Measurements from ENCODE around the gene FAM237B.

FAM237B gene

DNA sequence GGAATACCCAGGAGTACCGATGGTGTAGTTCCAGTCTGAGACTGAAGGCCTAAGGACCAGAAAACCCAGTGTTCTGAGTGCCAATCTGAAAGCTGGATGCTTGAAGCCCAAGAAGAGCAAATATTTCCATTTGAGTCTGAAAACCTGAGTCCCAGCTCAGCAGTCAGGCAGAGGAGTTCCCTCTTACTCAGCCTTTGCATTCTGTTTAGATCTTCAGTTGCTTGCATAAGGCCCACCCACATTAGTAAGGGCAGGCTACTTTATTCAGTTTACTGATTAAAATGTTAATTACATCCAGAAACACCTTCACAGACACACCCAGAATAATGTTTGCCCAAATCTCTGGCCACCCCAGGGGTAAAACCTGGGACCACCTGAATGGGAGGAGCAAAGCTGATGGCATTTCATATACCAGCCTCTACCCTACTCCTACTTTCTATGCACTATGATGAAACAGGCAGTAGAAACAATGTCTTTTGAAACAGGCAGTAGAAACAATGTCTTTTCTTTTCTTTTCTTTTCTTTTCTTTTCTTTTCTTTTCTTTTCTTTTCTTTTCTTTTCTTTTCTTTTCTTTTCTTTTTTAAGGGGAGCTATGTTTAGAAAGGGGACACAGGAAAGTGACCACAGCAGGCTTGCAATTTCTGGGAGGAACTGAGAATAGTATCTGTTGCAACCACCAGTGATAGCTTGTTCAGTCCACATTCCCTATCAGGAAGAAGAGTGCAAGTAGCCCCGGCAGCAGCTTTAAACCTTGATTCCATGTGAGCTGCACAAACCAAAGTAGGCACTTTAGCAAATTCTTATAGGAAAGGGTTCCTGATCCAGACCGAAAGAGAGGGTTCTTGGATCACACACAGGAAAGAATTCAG is 30.6 kb downstream of the FAM237B start:
- no peak for DNase-seq

DNA sequence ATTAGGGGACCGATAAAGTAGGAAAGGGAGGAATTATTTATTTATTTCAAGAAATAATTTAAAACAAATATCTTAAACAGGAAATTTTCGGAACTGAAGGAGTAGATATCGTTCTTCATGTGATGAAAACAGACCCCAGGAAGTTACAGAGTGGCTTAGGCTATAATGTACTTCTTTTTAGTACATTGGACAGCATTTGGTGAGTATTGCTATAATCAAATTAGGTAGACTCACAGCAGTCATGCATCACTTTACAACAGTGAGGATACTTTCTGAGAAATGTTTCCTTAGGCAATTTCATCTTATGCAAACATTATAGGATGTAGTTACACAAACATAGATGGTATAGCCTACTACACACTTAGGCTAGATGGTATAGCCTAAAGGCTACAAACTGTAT is 33.0 kb downstream of the FAM237B start:
- no peak for DNase-seq

DNA sequence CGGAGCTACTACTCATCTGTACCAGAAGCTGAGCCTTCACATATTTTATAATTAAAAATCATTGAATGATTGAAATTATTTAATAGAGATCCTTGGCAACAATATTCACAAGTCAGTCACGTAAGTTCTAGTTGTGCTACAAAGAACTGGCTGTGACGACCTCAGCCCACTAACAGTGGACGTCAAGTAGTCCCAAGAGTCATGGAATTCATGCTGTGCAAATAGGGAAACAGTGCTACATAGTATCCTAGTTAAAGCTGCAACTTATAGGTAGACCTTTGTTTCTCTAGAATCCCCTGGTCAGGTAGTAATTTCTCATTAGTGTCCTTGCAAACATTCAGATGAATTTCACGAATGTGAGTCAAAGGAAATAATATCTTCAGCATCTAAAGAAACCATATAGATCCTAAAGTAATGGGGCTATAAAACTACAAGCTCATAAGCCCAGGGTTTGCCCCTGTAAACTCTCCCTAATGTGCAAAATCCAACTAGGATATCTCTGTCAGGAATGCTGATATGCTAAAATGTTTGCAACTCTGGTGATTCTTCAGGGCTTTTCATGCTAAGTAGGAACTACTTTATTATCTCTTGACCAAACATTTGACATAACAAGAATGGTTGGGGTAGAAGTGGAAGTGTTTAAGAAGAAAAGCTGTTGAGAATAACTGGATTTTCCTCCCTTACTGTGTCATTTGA is 44.9 kb downstream of the FAM237B start:
- no peak for DNase-seq

DNA sequence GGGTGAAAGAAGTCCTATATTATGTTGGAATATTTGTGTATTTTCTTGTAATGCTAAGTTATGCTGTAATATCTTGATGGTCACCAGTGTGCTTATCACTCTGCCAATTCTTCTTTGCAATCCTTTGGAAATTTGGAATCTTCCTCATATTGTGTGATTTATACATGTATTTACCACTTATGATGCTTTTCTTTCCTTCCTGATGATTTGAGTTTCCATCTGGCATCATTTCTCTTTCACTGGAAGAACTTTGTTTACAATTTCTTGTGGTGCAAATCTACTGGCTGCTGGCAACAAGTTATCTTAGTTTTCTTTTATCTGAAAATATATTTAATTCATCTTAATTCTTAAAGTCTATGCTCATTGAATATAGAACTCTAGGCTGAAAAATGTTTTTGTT is 46.9 kb downstream of the FAM237B start:
- DNase-seq = no peak

DNA sequence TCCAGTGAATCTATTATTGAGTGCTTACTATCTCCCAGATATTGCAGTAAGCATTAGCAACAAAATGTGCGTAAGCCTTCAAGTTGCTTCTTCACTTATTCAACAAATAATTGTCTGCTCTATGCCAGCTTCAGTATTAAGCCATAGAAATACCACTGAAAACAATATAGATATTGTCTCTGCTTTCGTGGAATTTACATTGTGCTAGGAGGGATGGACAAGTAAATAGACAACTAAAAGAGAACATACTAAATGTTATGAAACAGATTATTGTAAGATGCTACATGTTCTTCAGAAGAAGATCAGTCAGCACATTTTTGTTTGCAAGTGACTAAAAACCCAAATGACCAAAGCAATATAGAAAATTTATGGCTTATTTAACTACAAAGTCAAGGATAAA is 48.9 kb downstream of the FAM237B start:
- no peak for DNase-seq

DNA sequence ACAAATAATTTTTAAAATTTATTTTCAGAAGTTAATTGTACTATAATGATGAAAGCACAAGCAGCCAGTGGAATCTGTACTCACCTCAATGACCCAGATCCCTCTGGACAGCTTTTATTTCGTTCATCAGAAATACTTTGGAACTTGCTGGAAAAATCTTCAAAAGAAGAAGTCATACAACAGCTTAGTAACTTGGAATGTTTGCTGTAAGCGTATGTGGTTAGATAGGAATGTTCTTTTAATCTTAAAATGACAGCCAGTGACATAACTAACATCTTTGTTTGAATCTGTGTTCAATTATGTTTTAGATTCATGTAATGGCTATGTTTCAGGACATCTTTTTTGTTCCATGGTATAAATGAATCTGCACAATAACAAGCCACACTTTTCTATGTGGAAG is 49.4 kb downstream of the FAM237B start:
- DNase-seq = no peak

DNA sequence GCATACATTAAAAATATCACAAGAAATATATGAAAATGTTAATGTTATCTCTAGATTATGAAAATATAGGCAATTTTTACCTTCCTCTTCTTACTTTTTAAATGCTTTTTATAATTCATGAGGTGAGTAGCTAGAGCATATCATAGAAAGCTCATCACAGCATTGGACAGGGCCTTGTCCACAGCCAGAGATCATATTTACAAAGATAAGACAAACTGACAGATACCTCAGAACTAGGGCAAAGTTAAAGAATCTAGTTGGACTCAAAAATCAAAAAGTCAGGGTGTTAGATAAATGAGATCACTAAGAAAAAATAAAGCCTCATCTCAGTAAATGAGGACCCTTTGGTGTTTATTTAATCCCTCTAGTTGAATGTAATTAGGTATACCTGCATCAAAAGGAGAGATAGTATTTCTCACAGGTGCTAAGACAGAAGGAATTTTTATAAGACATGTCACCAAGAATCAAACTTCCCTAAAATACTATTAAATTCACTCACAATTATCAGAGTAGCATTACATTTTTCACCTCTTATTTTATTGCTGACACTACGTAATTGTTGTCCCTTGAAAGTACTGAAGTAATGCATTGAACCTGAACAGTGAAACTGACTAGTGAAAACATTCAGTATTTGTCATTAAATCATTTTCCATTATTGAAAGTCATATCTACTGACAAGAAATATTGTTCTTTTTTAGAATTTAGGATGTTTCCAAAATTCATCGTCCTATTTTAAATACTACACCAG is 50.5 kb downstream of the FAM237B start:
- DNase-seq = no peak

DNA sequence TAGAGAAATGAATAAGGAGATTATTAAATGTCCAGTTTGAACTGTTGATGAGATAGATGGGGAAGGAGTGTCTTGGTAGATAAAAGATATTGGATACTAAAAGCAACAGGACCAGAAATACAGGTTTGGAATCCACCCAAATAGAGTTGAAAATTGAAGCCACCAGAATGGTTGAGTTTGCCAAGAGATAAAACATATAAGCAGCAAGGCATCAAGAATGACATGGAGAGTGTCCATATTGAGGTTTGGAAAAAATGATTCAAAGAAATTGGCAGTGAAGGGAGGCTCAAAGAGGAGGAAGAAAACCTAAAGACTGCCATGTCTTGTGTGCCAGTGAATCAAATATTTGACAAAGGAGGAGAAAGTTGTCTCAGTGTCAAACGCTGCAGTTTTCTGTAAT is 51.9 kb downstream of the FAM237B start:
- no peak for DNase-seq

DNA sequence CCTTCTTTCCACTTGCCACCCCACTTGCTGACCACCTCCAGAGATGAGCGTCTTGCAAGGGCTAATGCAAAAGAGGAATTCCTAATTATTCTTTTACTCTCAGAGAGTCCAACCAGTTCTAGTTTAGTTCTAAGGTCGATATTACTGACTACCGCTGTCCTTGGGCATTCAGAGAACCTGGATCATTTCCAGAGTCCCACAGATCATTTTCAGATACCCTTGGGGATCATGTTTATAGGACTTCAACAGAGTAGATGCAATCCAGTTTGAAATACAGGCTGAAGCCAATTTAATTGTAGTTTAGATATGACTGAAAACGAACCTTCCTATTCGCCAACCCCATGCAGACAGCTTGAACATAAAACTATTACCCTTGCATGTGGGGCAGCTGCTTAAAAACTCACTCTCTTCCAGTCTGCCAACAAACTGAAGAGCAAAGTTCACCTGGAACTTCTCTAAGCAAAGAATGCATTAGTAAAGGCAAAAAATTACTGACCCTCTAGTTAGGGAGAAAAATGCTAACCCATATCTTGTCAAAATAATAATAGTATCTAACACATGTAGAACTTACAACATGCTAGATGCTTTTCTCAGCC is 53.7 kb downstream of the FAM237B start:
- no peak for DNase-seq

DNA sequence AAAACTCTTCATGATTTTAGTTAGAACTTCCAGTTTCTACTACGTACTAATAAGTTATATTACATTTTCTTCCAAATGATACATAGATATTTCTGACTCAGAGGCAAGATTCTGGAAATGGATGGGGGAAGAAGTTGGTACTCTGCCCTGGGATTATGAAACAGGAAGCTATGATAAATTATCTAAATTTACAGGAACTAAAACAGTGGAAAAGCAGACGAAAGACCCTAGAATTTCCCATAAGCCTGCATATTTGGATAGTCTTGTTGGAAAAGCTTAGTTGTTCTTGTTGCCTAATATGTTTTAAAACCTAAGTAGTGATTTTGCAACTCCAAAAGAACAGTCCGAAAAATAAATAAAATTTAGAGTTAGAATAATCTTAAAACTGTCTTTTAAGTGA is 54.3 kb downstream of the FAM237B start:
- DNase-seq = no peak
